ENCODE measurements around the gene CD59.
"Not testable (repeated sequence)": the region's sequence is repeated elsewhere in the genome, so short reads cannot be mapped to it uniquely, and the experiment has no call there.

CD59 gene

DNA sequence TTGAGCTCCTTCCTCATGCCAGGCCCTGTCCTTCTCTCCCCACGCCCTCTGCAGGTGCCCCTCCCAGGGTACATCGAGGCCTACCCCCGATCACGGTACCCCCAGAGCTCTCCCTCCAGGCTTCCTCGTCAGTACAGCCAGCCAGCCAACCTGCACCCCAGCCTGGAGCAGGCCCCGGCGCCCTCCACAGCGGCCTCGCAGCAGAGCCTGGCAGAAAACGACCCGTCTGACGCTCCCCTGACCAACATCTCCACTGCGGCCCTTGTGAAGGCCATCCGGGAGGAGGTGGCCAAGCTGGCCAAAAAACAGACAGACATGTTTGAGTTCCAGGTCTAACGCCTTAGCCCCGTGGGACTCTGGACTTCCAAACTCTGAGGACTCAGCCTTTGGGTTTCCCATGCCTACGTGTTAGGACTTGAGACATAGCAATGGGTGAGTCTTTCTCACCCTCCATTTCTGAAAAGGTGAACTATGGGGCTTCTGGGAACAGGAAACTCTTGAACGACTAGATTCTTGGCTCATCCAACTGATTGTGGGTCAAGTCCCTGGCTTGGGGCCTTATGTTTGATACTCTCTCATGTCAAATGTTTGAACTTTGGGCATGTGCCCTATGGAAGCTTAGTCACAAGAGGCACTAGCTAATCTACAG, 68.3 kb downstream of the CD59 start:
- Mint-ChIP-seq H3K36me3 (no peaks in the 10 kb centered on the region), H3K4me3 (no peak overlapping the region), H3K9me3 (no peaks in the 10 kb centered on the region), H3K27me3 (peaks cover 8% of the 10 kb centered on the region), H3K4me1 (no peaks in the 10 kb centered on the region), H3K27ac (no peak overlapping the region)
- no peak for ATAC-seq (ENCODE audit: low read depth)
- DNase-seq (ENCODE audit: low spot score in 2 of 2) = no peak

DNA sequence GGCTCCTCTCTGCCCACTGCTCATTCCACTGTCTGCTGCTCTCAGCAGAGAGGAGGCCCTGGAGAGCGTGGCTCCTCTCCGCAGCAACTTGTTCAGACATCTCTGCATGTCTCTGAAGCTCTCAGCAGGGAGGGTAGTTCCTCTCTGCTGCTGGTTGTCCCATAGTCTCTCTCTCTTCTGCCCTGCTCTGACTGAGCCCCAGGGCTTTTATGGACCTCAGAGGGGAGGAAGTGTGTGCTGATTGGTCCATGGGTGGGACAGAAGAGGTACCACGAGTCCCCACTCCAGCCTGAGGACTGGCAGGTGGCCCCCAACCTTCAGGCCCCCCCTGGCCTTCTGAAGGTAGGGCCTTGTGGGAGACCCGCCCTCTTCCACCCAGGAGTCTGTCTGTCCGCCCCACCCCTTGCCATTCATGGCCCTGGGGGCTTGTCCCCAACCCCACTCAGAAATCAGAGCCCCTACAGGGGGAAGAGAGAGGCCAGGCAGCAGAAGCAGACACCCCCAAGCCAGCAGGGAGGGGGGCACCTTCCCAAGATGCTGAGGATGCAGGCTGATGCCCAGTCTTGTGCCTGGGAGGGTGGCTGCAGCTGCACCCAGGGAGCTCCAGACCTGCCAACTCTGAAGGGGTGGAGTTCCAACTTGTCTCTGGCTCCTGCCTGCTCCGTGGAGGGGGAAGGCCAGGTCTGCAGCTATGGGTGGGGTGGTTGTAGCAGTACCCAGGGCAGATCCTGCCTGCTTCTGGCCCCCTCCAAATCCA, 70.7 kb downstream of the CD59 start:
- Mint-ChIP-seq H3K4me3 (no peak overlapping the region), H3K36me3 (no peaks in the 10 kb centered on the region), H3K27me3 (peaks cover 8% of the 10 kb centered on the region), H3K27ac (no peak overlapping the region), H3K9me3 (no peaks in the 10 kb centered on the region), H3K4me1 (no peaks in the 10 kb centered on the region)
- DNase-seq (ENCODE audit: low spot score in 2 of 2) (no peak), ATAC-seq (ENCODE audit: low read depth) (no peak)

GRCh38 chr11:33664827-33665226, 71.4 kb downstream of the CD59 start:
- no peak for DNase-seq (ENCODE audit: low spot score in 2 of 2)

GRCh38 chr11:33664166-33664565, 72.1 kb downstream of the CD59 start:
- Mint-ChIP-seq H3K4me1 (no peaks in the 10 kb centered on the region), H3K9me3 (no peaks in the 10 kb centered on the region), H3K27me3 (peaks cover 10% of the 10 kb centered on the region), H3K36me3 (no peaks in the 10 kb centered on the region), H3K4me3 (no peak overlapping the region), H3K27ac (no peak overlapping the region)
- ATAC-seq (ENCODE audit: low read depth) = no peak
- no peak for DNase-seq (ENCODE audit: low spot score in 2 of 2)

More at GRCh38 chr11:33664827-33665226, 71.4 kb downstream of the CD59 start:
- H3K27me3 Mint-ChIP-seq = peaks cover 8% of the 10 kb centered on the region
- ATAC-seq (ENCODE audit: low read depth) = no peak
- H3K36me3 Mint-ChIP-seq = no peaks in the 10 kb centered on the region
- no peaks in the 10 kb centered on the region for H3K4me1 Mint-ChIP-seq
- H3K9me3 Mint-ChIP-seq = no peaks in the 10 kb centered on the region
- no peak overlapping the region for H3K27ac Mint-ChIP-seq
- no peak overlapping the region for H3K4me3 Mint-ChIP-seq

DNA sequence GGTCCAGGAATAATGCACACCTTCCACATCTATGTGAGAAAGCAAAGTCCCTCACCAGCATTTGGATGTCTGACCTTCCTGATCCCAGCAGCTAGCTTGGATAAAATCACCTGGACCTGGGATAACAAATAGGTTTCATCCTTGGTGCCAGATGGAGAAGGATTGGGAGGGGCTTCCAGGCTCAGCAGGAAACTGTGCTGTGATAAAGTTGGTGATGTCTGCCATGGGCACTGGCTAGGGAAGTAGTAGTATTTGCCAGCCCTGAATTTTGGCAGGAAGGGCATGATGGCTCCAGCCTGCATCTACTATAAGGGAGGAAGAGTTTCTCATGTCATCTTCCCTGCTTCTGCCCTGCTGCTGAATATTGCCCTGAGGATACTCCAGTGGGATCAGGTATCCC, 73.1 kb downstream of the CD59 start:
- Mint-ChIP-seq H3K4me1 (no peaks in the 10 kb centered on the region), H3K9me3 (no peaks in the 10 kb centered on the region), H3K27ac (no peak overlapping the region), H3K27me3 (peaks cover 7% of the 10 kb centered on the region), H3K4me3 (no peak overlapping the region), H3K36me3 (no peaks in the 10 kb centered on the region)
- ATAC-seq (ENCODE audit: low read depth) (no peak), DNase-seq (ENCODE audit: low spot score in 2 of 2) (no peak)

GRCh38 chr11:33661526-33661925, 74.7 kb downstream of the CD59 start:
- not testable (repeated sequence) for H3K4me1 Mint-ChIP-seq; ATAC-seq (ENCODE audit: low read depth); H3K27ac Mint-ChIP-seq; H3K27me3 Mint-ChIP-seq; H3K36me3 Mint-ChIP-seq; DNase-seq (ENCODE audit: low spot score in 2 of 2); H3K9me3 Mint-ChIP-seq; H3K4me3 Mint-ChIP-seq

GRCh38 chr11:33660962-33661361, 75.3 kb downstream of the CD59 start:
- H3K4me1 Mint-ChIP-seq = no peaks in the 10 kb centered on the region
- DNase-seq (ENCODE audit: low spot score in 2 of 2) (no peak), ATAC-seq (ENCODE audit: low read depth) (no peak)
- no peak overlapping the region for H3K4me3 Mint-ChIP-seq
- H3K27me3 Mint-ChIP-seq = peaks cover 6% of the 10 kb centered on the region
- H3K27ac Mint-ChIP-seq = no peak overlapping the region
- no peaks in the 10 kb centered on the region for H3K36me3 Mint-ChIP-seq
- H3K9me3 Mint-ChIP-seq = no peaks in the 10 kb centered on the region

GRCh38 chr11:33659370-33660139, 76.7 kb downstream of the CD59 start:
- no peak overlapping the region for H3K27ac Mint-ChIP-seq
- H3K36me3 Mint-ChIP-seq = no peaks in the 10 kb centered on the region
- H3K9me3 Mint-ChIP-seq = no peaks in the 10 kb centered on the region
- H3K4me3 Mint-ChIP-seq = no peak overlapping the region
- ATAC-seq (ENCODE audit: low read depth) (no peak), DNase-seq (ENCODE audit: low spot score in 2 of 2) (no peak)
- H3K27me3 Mint-ChIP-seq = peaks cover 9% of the 10 kb centered on the region
- H3K4me1 Mint-ChIP-seq = no peaks in the 10 kb centered on the region

DNA sequence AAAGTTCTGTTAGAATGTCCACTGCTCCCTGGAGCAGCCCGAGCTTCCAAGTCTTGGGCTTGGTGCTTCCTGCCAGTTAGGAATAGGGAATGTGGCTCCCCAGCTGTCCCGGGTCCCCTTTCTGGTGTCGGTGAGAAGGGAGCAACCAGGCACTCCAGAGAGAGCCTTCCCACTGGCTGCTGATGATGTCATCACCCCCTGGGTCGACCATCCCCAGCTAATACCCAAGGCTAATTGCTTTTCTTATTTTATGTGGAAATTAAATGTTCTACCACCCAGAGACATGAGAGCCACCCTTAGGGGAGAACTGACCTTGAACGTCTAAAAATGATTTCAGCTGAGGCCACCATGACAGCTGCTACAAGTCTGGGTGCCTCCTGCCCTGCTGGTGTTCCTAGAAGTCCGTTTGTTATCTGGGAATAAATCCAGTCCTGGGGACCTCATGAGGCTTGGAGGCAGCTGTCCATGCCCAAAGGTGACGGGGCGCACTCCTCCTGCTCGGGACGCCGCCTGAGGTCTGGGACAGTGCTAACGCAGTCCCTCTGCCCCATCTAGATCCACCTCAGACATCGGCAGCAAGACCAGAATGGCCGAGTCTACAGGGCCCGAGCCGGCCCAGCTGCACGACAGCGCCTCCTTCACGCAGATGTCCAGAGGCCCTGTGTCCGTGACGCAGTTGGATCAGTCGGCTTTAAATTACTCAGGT, 77.9 kb downstream of the CD59 start:
- ATAC-seq (ENCODE audit: low read depth) (no peak), DNase-seq (ENCODE audit: low spot score in 2 of 2) (no peak)
- no peaks in the 10 kb centered on the region for H3K36me3 Mint-ChIP-seq
- no peak overlapping the region for H3K4me3 Mint-ChIP-seq
- no peaks in the 10 kb centered on the region for H3K9me3 Mint-ChIP-seq
- H3K27ac Mint-ChIP-seq = no peak overlapping the region
- H3K27me3 Mint-ChIP-seq = peaks cover 13% of the 10 kb centered on the region
- no peaks in the 10 kb centered on the region for H3K4me1 Mint-ChIP-seq

- no peak overlapping the region for H3K4me3 Mint-ChIP-seq
- DNase-seq (ENCODE audit: low spot score in 2 of 2) = no peak
- H3K9me3 Mint-ChIP-seq = no peaks in the 10 kb centered on the region
- no peaks in the 10 kb centered on the region for H3K36me3 Mint-ChIP-seq
- H3K27me3 Mint-ChIP-seq = peaks cover 13% of the 10 kb centered on the region
- H3K27ac Mint-ChIP-seq = no peak overlapping the region
- H3K4me1 Mint-ChIP-seq = no peaks in the 10 kb centered on the region
- no peak for ATAC-seq (ENCODE audit: low read depth)
Measured at GRCh38 chr11:33657757-33658156, 78.5 kb downstream of the CD59 start.

- H3K36me3 Mint-ChIP-seq = no peaks in the 10 kb centered on the region
- no peaks in the 10 kb centered on the region for H3K9me3 Mint-ChIP-seq
- peaks cover 2% of the 10 kb centered on the region for H3K4me1 Mint-ChIP-seq
- H3K27ac Mint-ChIP-seq = no peak overlapping the region
- ATAC-seq (ENCODE audit: low read depth) = no peak
- peaks cover 16% of the 10 kb centered on the region for H3K27me3 Mint-ChIP-seq
- H3K4me3 Mint-ChIP-seq = no peak overlapping the region
- no peak for DNase-seq (ENCODE audit: low spot score in 2 of 2)
Measured at GRCh38 chr11:33656768-33657167, 79.5 kb downstream of the CD59 start.

GRCh38 chr11:33655842-33656600, 80.2 kb downstream of the CD59 start:
- Mint-ChIP-seq H3K4me1 (peaks cover 2% of the 10 kb centered on the region), H3K9me3 (no peaks in the 10 kb centered on the region), H3K27me3 (peaks cover 16% of the 10 kb centered on the region), H3K36me3 (no peaks in the 10 kb centered on the region), H3K27ac (no peak overlapping the region), H3K4me3 (no peak overlapping the region)
- DNase-seq (ENCODE audit: low spot score in 2 of 2) (no peak), ATAC-seq (ENCODE audit: low read depth) (no peak)

DNA sequence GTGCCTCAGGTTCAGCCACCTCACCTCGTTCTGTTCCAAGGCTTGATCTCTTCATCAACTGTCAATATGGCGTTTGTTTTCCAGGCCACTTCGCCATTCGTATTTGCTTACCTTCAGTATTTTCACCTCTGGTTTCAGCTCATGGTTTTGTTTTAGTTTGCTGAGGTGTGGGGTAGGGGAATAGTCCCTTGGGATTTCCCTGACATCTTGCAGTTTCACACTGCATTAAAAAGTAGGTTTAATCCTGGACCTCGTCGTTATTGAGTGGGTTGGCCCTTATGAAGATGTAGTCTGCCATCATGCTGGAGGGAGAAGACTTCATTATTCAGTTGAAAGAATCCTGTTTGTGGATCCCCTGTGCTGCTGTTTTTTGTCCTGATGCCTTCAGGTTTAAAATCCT, 81.6 kb downstream of the CD59 start:
- ATAC-seq (ENCODE audit: low read depth) (no peak), DNase-seq (ENCODE audit: low spot score in 2 of 2) (no peak)
- no peaks in the 10 kb centered on the region for H3K9me3 Mint-ChIP-seq
- no peak overlapping the region for H3K27ac Mint-ChIP-seq
- peaks cover 19% of the 10 kb centered on the region for H3K27me3 Mint-ChIP-seq
- peaks cover 2% of the 10 kb centered on the region for H3K4me1 Mint-ChIP-seq
- no peak overlapping the region for H3K4me3 Mint-ChIP-seq
- H3K36me3 Mint-ChIP-seq = no peaks in the 10 kb centered on the region
